Osteocyte (in vitro differentiated cells): ENCODE results near the gene GOT2. TPM values are rescaled to one million over a fixed set of nuclear protein-coding genes. Genes with fewer than 3 reads are reported as not detected.
A peak's percentile ranks its signal among the peaks of the same experiment; 100 is the strongest.

Experiments
- DNase-seq: peaks from one replicate; pipeline ENCODE4 v3.0.0; 2021; ENCODE audit warnings: mixed read lengths; ENCODE audit not compliant: unreplicated experiment; ENCODE audit errors: extremely low spot score
- H3K27ac Mint-ChIP-seq: one replicate; pipeline ENCODE4 v1.8.0; 2021; ENCODE audit warnings: mild to moderate bottlenecking, mixed read lengths; ENCODE audit not compliant: unreplicated experiment
- H3K27me3 Mint-ChIP-seq: one replicate; pipeline ENCODE4 v1.8.0; 2021; ENCODE audit warnings: mixed read lengths; ENCODE audit not compliant: unreplicated experiment
- H3K36me3 Mint-ChIP-seq: one replicate; pipeline ENCODE4 v1.8.0; 2021; ENCODE audit warnings: mixed read lengths; ENCODE audit not compliant: unreplicated experiment
- H3K4me1 Mint-ChIP-seq: one replicate; pipeline ENCODE4 v1.8.0; 2021; ENCODE audit warnings: mixed read lengths; ENCODE audit not compliant: unreplicated experiment
- H3K4me3 Mint-ChIP-seq: one replicate; pipeline ENCODE4 v1.8.0; 2021; ENCODE audit warnings: mild to moderate bottlenecking, moderate library complexity, mixed read lengths; ENCODE audit not compliant: unreplicated experiment
- H3K9me3 Mint-ChIP-seq: one replicate; pipeline ENCODE4 v1.8.0; 2021; ENCODE audit warnings: mixed read lengths; ENCODE audit not compliant: unreplicated experiment
- CTCF ChIP-seq: fragments of 200-600 bp; sonication (generic); IDR thresholded peaks from 2 replicates; pipeline ENCODE4 v1.5.0; 2021; ENCODE audit warnings: antibody characterized with exemption, mild to moderate bottlenecking, moderate library complexity
- total RNA-seq: library from RNA; stranded (reverse); gene quantifications from 2 replicates; pipeline ENCODE4 v1.2.1, GENCODE V29; 2021

GOT2 gene
- total RNA-seq, 1 donor from 2014 or later: 58.4 TPM

GRCh38 chr16:58756650-58757332 lies 22.7 kb upstream of the GOT2 start:
- no peaks in the 10 kb centered on the region for H3K4me1 Mint-ChIP-seq
- H3K4me3 Mint-ChIP-seq: no peak overlapping the region
- no peak for TF ChIP-seq CTCF
- no peak overlapping the region for H3K27ac Mint-ChIP-seq
- no peaks in the 10 kb centered on the region for H3K36me3 Mint-ChIP-seq
- H3K27me3 Mint-ChIP-seq: peaks cover 42% of the 10 kb centered on the region
- no peaks in the 10 kb centered on the region for H3K9me3 Mint-ChIP-seq
- DNase-seq: no peak

DNA sequence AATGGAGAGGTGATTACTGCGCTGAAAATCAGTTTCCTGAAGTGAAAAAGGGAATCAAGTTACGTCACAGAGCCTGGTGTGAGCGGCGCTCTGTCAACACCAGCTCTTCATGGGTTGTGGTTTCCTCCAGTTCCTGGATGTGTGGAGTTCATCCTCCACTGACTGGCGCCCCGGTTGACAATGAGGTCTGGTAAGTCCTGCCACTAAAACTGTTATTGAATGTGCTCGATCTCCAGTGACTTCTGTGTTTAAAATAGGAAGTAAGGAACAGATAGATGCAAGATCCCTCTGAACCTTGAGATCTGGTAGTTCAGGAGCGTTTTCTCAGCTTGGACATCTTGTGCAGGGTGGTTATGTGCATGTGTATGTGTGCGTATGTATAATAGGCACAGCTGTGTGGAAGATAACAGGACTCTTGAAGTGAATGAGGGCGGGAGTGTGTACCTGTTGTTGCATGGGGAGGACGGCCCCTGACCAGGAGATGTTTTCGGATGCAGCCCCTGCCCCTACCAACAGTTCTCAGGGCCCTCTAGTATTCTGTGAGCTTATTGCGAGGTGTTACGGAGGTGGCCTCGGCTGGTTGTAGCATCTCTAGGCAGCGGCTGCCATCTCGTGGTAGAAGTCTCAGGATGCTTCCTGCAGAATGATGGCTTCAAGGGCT lies 22.0 kb upstream of the GOT2 start:
- Mint-ChIP-seq H3K27ac (no peak overlapping the region), H3K27me3 (peaks cover 36% of the 10 kb centered on the region), H3K9me3 (no peaks in the 10 kb centered on the region)

DNA sequence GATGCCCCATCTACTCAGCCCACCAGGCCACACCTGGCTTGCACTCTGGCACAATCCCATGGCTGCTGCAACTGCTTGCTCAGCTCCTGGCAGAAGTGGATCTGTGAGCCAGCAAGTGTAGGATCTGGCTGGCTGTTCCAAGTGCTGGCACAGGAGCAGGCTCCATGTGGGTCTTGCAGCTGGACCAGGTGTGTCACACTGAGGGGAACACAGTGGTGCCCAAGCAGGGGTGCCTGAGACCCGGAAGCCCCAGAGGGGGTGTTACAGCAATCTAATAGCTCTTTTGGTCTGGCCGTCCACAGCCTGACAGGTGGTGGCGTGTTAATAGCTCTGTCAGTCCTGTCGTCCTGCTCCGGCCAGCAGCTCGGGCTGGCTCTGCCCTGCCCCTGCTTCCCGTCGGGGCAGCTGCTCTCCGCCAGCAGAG lies 19.6 kb upstream of the GOT2 start:
- no peaks in the 10 kb centered on the region for H3K36me3 Mint-ChIP-seq
- TF ChIP-seq CTCF: no peak
- H3K4me1 Mint-ChIP-seq: no peaks in the 10 kb centered on the region
- no peaks in the 10 kb centered on the region for H3K9me3 Mint-ChIP-seq
- no peak overlapping the region for H3K4me3 Mint-ChIP-seq
- no peak for DNase-seq
- peaks cover 27% of the 10 kb centered on the region for H3K27me3 Mint-ChIP-seq
- H3K27ac Mint-ChIP-seq: no peak overlapping the region

More for the DNA sequence above, 22.0 kb upstream of the GOT2 start:
- TF ChIP-seq CTCF: peak; percentile 78
- no peak for DNase-seq
- Mint-ChIP-seq H3K36me3 (no peaks in the 10 kb centered on the region), H3K4me1 (no peaks in the 10 kb centered on the region), H3K4me3 (no peak overlapping the region)

DNA sequence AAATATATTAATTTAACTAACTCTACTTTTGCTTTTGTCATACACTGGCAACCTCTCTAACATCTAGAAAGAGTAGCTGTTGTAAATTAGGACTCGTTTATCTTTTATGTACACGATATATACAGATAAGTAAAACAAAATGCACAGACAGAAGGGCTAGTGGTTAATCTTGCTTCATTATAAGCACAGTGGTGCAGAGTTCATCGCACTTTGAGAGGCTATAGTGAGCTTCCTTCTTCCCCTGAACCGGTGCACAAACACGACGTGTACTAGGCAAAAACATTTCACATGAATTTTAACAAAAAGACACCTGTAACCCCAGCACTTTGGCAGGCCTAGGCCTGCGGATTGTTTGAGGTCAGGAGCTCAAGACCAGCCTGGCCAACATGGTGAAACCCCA lies 10.4 kb upstream of the GOT2 start:
- Mint-ChIP-seq H3K27me3 (peaks cover 8% of the 10 kb centered on the region), H3K4me3 (no peak overlapping the region), H3K27ac (no peak overlapping the region), H3K9me3 (no peaks in the 10 kb centered on the region), H3K4me1 (no peaks in the 10 kb centered on the region), H3K36me3 (no peaks in the 10 kb centered on the region)
- TF ChIP-seq CTCF: no peak
- DNase-seq: no peak

- no peak for DNase-seq
- no peak for TF ChIP-seq CTCF
- Mint-ChIP-seq H3K9me3 (no peaks in the 10 kb centered on the region), H3K36me3 (no peaks in the 10 kb centered on the region), H3K27ac (no peak overlapping the region), H3K4me1 (no peaks in the 10 kb centered on the region), H3K27me3 (peaks cover 19% of the 10 kb centered on the region), H3K4me3 (no peak overlapping the region)
Measured at GRCh38 chr16:58741976-58742375, 7.9 kb upstream of the GOT2 start.
